ENCODE results near the gene LYRM7. TPM values are rescaled to one million over a fixed set of nuclear protein-coding genes. Genes with fewer than 3 reads are reported as not detected.
A peak's percentile ranks its signal among the peaks of the same experiment; 100 is the strongest.
"Not testable (repeated sequence)": the region's sequence is repeated elsewhere in the genome, so short reads cannot be mapped to it uniquely, and the experiment has no call there.

Gene LYRM7
- total RNA-seq: 10 to 100 TPM in 2 of 3 donors, 1 to 10 TPM in 1; 5.9 to 20.3 (median 15.8) TPM

DNA sequence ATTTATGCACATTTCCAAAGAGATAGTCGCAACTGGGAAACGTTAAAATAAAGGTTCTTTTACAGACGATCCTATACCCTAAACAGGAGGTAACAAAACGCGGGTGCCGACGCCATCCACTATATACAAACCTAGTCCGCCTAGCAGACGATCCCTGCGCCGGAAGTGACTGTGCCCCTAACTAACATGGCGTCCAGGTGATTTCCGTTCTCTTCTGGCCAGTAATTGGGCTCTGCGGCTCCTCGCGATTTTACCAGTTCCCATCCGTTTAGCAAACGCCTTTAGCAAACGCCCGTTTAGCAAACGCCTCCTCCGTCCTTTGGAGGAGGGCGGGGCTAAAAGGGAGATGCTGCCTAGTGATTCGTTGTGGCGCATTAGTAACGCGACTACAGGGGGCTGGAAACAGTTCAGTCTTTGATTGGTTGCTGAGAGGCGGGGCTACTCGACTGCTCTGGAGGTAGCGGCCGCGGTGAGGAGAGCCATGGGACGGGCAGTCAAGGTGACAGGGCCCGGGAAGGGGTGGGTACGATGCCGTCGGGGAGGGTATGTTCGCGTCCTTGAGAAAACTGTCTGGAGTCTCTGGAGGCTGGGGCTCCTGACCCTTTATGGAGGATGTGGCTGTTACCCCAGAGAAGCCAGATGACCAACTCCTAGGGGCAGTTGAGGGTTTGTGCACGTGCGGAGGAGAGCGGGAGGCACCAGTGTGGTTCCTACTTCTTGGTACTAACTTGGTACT, at the start of gene LYRM7:
LYRM7 (plus strand) TSS at position 405 of the 736 bp plus-strand sequence; CDS start at position 482, 77 bp downstream.
- peak within 1 kb of the TSS; percentile 79 to 88 for H3K27ac ChIP-seq
- no peaks in the 10 kb centered on the region for H3K9me3 ChIP-seq
- TF ChIP-seq POLR2AphosphoS5 (IDR thresholded peaks at IDR 0.05) (peak; percentile 44 to 68 (median 64)), CTCF (IDR thresholded peaks at IDR 0.05) (peak in 1 of 3 donors; percentile 26), POLR2A (IDR thresholded peaks at IDR 0.05) (no peak)
- peaks cover 0 to 4% of the 10 kb centered on the region in 2 donors for H3K4me1 ChIP-seq
- peak within 1 kb of the TSS; percentile 53 to 82 (median 69) for H3K4me3 ChIP-seq
- intact Hi-C loops (cut with DNase I; ENCODE audit: low total_unique reads): loop anchor here (5.0 kb wide), 1 partner anchor 487 kb away; no protein-coding TSS in a partner anchor
- peak; percentile 93 to 97 for DNase-seq (ENCODE audit: low spot score in 2 of 2)
- H3K27me3 ChIP-seq: no peaks in the 10 kb centered on the region
- H3K36me3 ChIP-seq: no peaks in the 10 kb centered on the region

GRCh38 chr5:131127244-131127643, 43.5 kb upstream of the LYRM7 start:
- H3K4me1 ChIP-seq; H3K4me3 ChIP-seq; H3K27me3 ChIP-seq; DNase-seq (ENCODE audit: low spot score in 2 of 2); intact Hi-C loops (cut with DNase I; ENCODE audit: low total_unique reads); H3K36me3 ChIP-seq; H3K27ac ChIP-seq: not testable (repeated sequence)
- H3K9me3 ChIP-seq: peaks cover 10 to 16% of the 10 kb centered on the region in 2 donors

GRCh38 chr5:131129306-131129705, 41.4 kb upstream of the LYRM7 start:
- intact Hi-C loops (cut with DNase I; ENCODE audit: low total_unique reads): no loop called here
- H3K4me1 ChIP-seq: no peaks in the 10 kb centered on the region
- H3K36me3 ChIP-seq: no peaks in the 10 kb centered on the region
- TF ChIP-seq CTCF (IDR thresholded peaks at IDR 0.05) (no peak), POLR2A (IDR thresholded peaks at IDR 0.05) (no peak), POLR2AphosphoS5 (IDR thresholded peaks at IDR 0.05) (no peak)
- H3K9me3 ChIP-seq: peaks cover 6 to 12% of the 10 kb centered on the region in 2 donors
- no peak overlapping the region for H3K27ac ChIP-seq
- H3K27me3 ChIP-seq: no peaks in the 10 kb centered on the region
- DNase-seq (ENCODE audit: low spot score in 2 of 2): no peak
- no peak overlapping the region for H3K4me3 ChIP-seq

- H3K4me1 ChIP-seq; intact Hi-C loops (cut with DNase I; ENCODE audit: low total_unique reads); H3K4me3 ChIP-seq; H3K36me3 ChIP-seq; DNase-seq (ENCODE audit: low spot score in 2 of 2); H3K9me3 ChIP-seq; H3K27ac ChIP-seq; H3K27me3 ChIP-seq: not testable (repeated sequence)
These were observed 37.7 kb upstream of the LYRM7 start for GRCh38 chr5:131133091-131133490.

DNA sequence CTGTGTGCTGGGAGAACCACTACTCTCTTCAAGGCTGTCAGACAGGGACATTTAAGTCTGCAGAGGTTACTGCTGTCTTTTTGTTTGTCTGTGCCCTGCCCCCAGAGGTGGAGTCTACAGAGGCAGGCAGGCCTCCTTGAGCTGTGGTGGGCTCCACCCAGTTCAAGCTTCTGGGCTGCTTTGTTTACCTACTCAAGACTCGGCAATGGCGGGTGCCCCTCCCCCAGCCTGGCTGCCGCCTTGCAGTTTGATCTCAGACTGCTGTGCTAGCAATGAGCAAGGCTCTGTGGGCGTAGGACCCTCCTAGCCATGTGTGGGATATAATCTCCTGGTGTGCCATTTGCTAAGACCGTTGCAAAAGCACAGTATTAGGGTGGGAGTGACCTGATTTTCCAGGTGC, 32.3 kb upstream of the LYRM7 start:
- intact Hi-C loops (cut with DNase I; ENCODE audit: low total_unique reads); H3K9me3 ChIP-seq; H3K36me3 ChIP-seq; H3K27me3 ChIP-seq; DNase-seq (ENCODE audit: low spot score in 2 of 2); H3K27ac ChIP-seq; H3K4me1 ChIP-seq; H3K4me3 ChIP-seq: not testable (repeated sequence)

DNA sequence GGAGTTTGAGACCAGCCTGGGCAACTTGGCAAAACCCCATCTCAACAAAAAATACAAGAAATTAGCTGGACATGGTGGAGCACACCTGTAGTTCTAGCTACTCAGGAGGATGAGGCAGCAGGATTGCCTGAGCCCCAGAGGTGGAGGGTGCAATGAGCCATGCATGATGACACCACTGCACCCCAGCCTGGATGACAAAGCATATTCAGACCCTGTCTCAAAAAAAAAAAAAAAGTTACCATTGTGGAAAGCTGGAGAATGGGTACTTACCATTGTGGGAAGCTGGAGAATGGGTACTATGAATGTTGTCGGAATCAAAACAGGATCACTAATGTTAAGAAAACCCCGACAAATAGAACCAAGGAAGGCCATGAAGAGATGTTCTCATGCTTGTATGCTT, 31.4 kb upstream of the LYRM7 start:
- Histone ChIP-seq H3K4me1 (no peaks in the 10 kb centered on the region), H3K27ac (no peak overlapping the region), H3K4me3 (no peak overlapping the region), H3K36me3 (no peaks in the 10 kb centered on the region), H3K9me3 (peaks cover 0 to under 1% of the 10 kb centered on the region in 2 donors), H3K27me3 (no peaks in the 10 kb centered on the region)
- no peak for DNase-seq (ENCODE audit: low spot score in 2 of 2)
- no peak for TF ChIP-seq POLR2A (IDR thresholded peaks at IDR 0.05)
- TF ChIP-seq CTCF (IDR thresholded peaks at IDR 0.05): no peak
- no peak for TF ChIP-seq POLR2AphosphoS5 (IDR thresholded peaks at IDR 0.05)
- intact Hi-C loops (cut with DNase I; ENCODE audit: low total_unique reads): no loop called here

Measured in breast epithelium (tissue), 4 donors.